Measurements from ENCODE around the gene ARMC7.
A peak's percentile ranks its signal among the peaks of the same experiment; 100 is the strongest.

DNA sequence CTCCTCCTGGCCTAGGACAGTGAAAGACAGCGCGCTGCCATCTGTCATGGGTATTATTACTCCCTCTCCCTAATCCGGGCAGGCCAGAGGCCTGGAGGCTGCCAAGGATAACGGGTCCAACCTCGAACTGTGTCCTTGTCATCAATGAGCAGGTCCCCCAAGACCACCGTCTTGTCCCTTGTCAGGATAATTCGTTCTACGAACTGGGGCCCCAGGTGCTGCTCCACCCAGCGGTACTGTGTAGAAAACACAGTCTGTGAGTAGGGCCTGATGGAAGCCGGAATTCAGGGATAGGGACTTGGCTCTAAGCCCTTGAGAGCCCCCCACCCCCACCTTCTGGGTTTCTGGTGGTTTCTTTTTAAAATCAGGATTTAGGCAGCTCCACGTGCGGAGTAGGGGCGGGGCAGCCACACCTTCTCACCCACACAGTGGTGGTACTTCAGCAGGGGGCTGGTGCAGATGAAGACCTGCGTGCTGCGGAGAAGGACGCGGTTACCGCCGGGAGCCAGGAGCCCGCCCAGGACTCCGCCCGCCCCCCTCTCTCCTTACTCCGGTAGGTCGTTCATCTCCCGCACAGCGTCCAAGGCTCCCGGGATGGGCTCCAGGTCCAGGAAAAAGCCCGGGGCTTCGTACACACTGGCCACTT lies 21.0 kb downstream of the ARMC7 start:
- TF ChIP-seq CTCF (IDR thresholded peaks at IDR 0.05) = peak in 2 of 3 donors; percentile 23 to 33
- no peak for TF ChIP-seq POLR2A (IDR thresholded peaks at IDR 0.05)

All from breast epithelium (tissue), 3 donors.